Neuronal stem cell (in vitro differentiated cells): ENCODE results near the gene RGL1.

Experiments used
- DNase-seq: peaks from one replicate; pipeline ENCODE4 v3.0.0-alpha.2; 2013; ENCODE audit warnings: low spot score
- H2AFZ ChIP-seq: one replicate; pipeline ENCODE4 v1.6.1; 2013; ENCODE audit warnings: mild to moderate bottlenecking, low read length, inconsistent platforms
- H2AK5ac ChIP-seq: 2 replicates; pipeline ENCODE4 v1.6.1; 2013; ENCODE audit warnings: low read depth, mild to moderate bottlenecking, inconsistent platforms, low read length, moderate library complexity, mixed read lengths
- H2BK120ac ChIP-seq: 2 replicates; pipeline ENCODE4 v1.6.1; 2013; ENCODE audit warnings: low read depth, mild to moderate bottlenecking, inconsistent platforms, low read length, moderate library complexity, mixed read lengths
- H2BK12ac ChIP-seq: one replicate; pipeline ENCODE4 v1.6.1; 2013; ENCODE audit warnings: low read length, inconsistent platforms
- H2BK15ac ChIP-seq: 2 replicates; pipeline ENCODE4 v1.6.1; 2013; ENCODE audit warnings: mild to moderate bottlenecking, low read length, inconsistent platforms, mixed read lengths
- H2BK5ac ChIP-seq: one replicate; pipeline ENCODE4 v1.6.1; 2013; ENCODE audit warnings: inconsistent platforms, mild to moderate bottlenecking, low read length, moderate library complexity
- H3K14ac ChIP-seq: one replicate; pipeline ENCODE4 v1.6.1; 2013; ENCODE audit warnings: low read length, inconsistent platforms
- H3K18ac ChIP-seq: 2 replicates; pipeline ENCODE4 v1.6.1; 2013; ENCODE audit warnings: low read length, inconsistent platforms
- H3K23ac ChIP-seq: 2 replicates; pipeline ENCODE4 v1.6.1; 2013; ENCODE audit warnings: low read depth, mild to moderate bottlenecking, mixed read lengths, low read length, inconsistent platforms; ENCODE audit not compliant: poor library complexity
- H3K27ac ChIP-seq: replicated peaks from 3 replicates; pipeline ENCODE4 v1.5.1; 2013; ENCODE audit warnings: low read length, inconsistent platforms
- H3K27me3 ChIP-seq, 3 experiments: 2 replicates each; pipeline ENCODE4 v1.6.1; 2013; ENCODE audit warnings: low read length in 3 of 3, mild to moderate bottlenecking in 2 of 3, inconsistent platforms in 1 of 3, low read depth in 1 of 3, mixed read lengths in 1 of 3, moderate library complexity in 1 of 3; ENCODE audit not compliant: control insufficient read depth in 3 of 3, insufficient read depth in 3 of 3
- H3K36me3 ChIP-seq, 2 donors: replicated peaks in 1 of 2; 2 replicates each; pipeline ENCODE4 v1.6.1; 2013; ENCODE audit warnings: low read length in 2 of 2; ENCODE audit not compliant: control insufficient read depth in 2 of 2, insufficient read depth in 2 of 2
- H3K4ac ChIP-seq: 2 replicates; pipeline ENCODE4 v1.6.1; 2013; ENCODE audit warnings: inconsistent platforms, mild to moderate bottlenecking, low read length, moderate library complexity
- H3K4me1 ChIP-seq, 2 donors: 1 replicate in 1 of 2; 2 replicates in 1 of 2; pipeline ENCODE4 v1.6.1; 2013; ENCODE audit warnings: low read length in 2 of 2, low read depth in 1 of 2; ENCODE audit not compliant: control insufficient read depth in 2 of 2, insufficient read depth in 1 of 2
- H3K4me2 ChIP-seq: one replicate; pipeline ENCODE4 v1.6.1; 2013; ENCODE audit warnings: mild to moderate bottlenecking, low read length, inconsistent platforms; ENCODE audit not compliant: insufficient read depth, poor library complexity, severe bottlenecking
- H3K4me3 ChIP-seq, 2 donors: 2 replicates each; pipeline ENCODE4 v1.5.1; 2013; ENCODE audit warnings: low read length in 2 of 2, mild to moderate bottlenecking in 2 of 2, inconsistent platforms in 1 of 2, moderate library complexity in 1 of 2
- H3K79me1 ChIP-seq: one replicate; pipeline ENCODE4 v1.6.1; 2013; ENCODE audit warnings: low read depth, mild to moderate bottlenecking, inconsistent platforms, low read length, moderate library complexity
- H3K9ac ChIP-seq: one replicate; pipeline ENCODE4 v1.6.1; 2013; ENCODE audit warnings: mild to moderate bottlenecking, low read depth, low read length, inconsistent platforms; ENCODE audit not compliant: poor library complexity
- H3K9me3 ChIP-seq, 2 donors: replicated peaks in 1 of 2; 2 replicates each; pipeline versions ENCODE3 to v1.6.1; 2013; ENCODE audit warnings: low read length in 2 of 2, mild to moderate bottlenecking in 2 of 2, inconsistent platforms in 1 of 2, low read depth in 1 of 2, mixed read lengths in 1 of 2, moderate library complexity in 1 of 2; ENCODE audit not compliant: control insufficient read depth in 2 of 2, insufficient read depth in 1 of 2
- H4K8ac ChIP-seq: one replicate; pipeline ENCODE4 v1.6.1; 2013; ENCODE audit warnings: low read depth, mild to moderate bottlenecking, inconsistent platforms, low read length, moderate library complexity
- H4K91ac ChIP-seq: one replicate; pipeline ENCODE4 v1.6.1; 2013; ENCODE audit warnings: low read length, low read depth, mild to moderate bottlenecking, inconsistent platforms; ENCODE audit not compliant: poor library complexity
- WGBS, 2 donors: extraction: QIAGEN DNeasy Blood & Tissue Kit; methylation state at CpG; one replicate each; pipeline ENCODE4 v1.1.7; 2013; ENCODE audit warnings: missing lambda C conversion rate in 2 of 2, mixed read lengths in 1 of 2; ENCODE audit not compliant: insufficient read length in 2 of 2, insufficient replicate concordance in 1 of 2; ENCODE audit errors: extremely low coverage in 2 of 2; 5-methylcytosine and 5-hydroxymethylcytosine counted together

Gene RGL1

GRCh38 chr1:183922197-183922596 lies 117.3 kb downstream of the RGL1 start:
- no peak overlapping the region for H3K9ac ChIP-seq
- H3K36me3 ChIP-seq: peaks cover 37 to 73% of the 10 kb centered on the region in 2 donors
- H3K27me3 ChIP-seq: no peaks in the 10 kb centered on the region
- H3K4me3 ChIP-seq: no peak overlapping the region
- H2AK5ac ChIP-seq: no peak overlapping the region
- no peak overlapping the region for H2AFZ ChIP-seq
- no peak overlapping the region for H2BK15ac ChIP-seq
- no peaks in the 10 kb centered on the region for H3K9me3 ChIP-seq
- H3K79me1 ChIP-seq: no peaks in the 10 kb centered on the region
- no peak overlapping the region for H3K4me2 ChIP-seq
- H3K18ac ChIP-seq: peak overlapping the region; percentile 23
- H3K14ac ChIP-seq: peak overlapping the region; percentile 2
- no CpG with 5 or more reads among the region's 15 CpGs for WGBS, 2 donors
- no peak overlapping the region for H2BK120ac ChIP-seq
- H3K27ac ChIP-seq: no peak overlapping the region
- no peak overlapping the region for H2BK5ac ChIP-seq
- no peak overlapping the region for H2BK12ac ChIP-seq
- H4K8ac ChIP-seq: no peak overlapping the region
- H4K91ac ChIP-seq: no peak overlapping the region
- H3K4ac ChIP-seq: no peak overlapping the region
- H3K4me1 ChIP-seq: peaks cover 0 to 11% of the 10 kb centered on the region in 2 donors
- H3K23ac ChIP-seq: no peak overlapping the region
- DNase-seq: no peak

- no peak overlapping the region for H3K4ac ChIP-seq
- H2AK5ac ChIP-seq: no peak overlapping the region
- no peaks in the 10 kb centered on the region for H3K9me3 ChIP-seq
- H4K91ac ChIP-seq: no peak overlapping the region
- no peak overlapping the region for H2BK120ac ChIP-seq
- H3K27me3 ChIP-seq: no peaks in the 10 kb centered on the region
- H2BK12ac ChIP-seq: no peak overlapping the region
- no peak overlapping the region for H3K23ac ChIP-seq
- no peak for DNase-seq
- no peak overlapping the region for H3K27ac ChIP-seq
- H2AFZ ChIP-seq: no peak overlapping the region
- peaks cover 20 to 52% of the 10 kb centered on the region in 2 donors for H3K36me3 ChIP-seq
- H3K4me1 ChIP-seq: peaks cover 0 to 1% of the 10 kb centered on the region in 2 donors
- no peaks in the 10 kb centered on the region for H3K79me1 ChIP-seq
- H3K4me3 ChIP-seq: no peak overlapping the region
- H2BK5ac ChIP-seq: no peak overlapping the region
- no peak overlapping the region for H3K9ac ChIP-seq
- no peak overlapping the region for H2BK15ac ChIP-seq
- no CpG with 5 or more reads among the region's 8 CpGs for WGBS, 2 donors
- no peak overlapping the region for H3K18ac ChIP-seq
- H3K14ac ChIP-seq: no peak overlapping the region
- no peak overlapping the region for H4K8ac ChIP-seq
- H3K4me2 ChIP-seq: no peak overlapping the region
Measured at GRCh38 chr1:183925947-183926346, 121.0 kb downstream of the RGL1 start.

- H3K79me1 ChIP-seq: no peaks in the 10 kb centered on the region
- peaks cover 18 to 48% of the 10 kb centered on the region in 2 donors for H3K36me3 ChIP-seq
- no peak overlapping the region for H2BK15ac ChIP-seq
- no peak overlapping the region for H3K4me2 ChIP-seq
- H3K4me3 ChIP-seq: no peak overlapping the region
- H2BK5ac ChIP-seq: no peak overlapping the region
- H4K91ac ChIP-seq: no peak overlapping the region
- H3K14ac ChIP-seq: no peak overlapping the region
- no peak overlapping the region for H2BK12ac ChIP-seq
- H3K4ac ChIP-seq: no peak overlapping the region
- H2AFZ ChIP-seq: no peak overlapping the region
- H3K23ac ChIP-seq: no peak overlapping the region
- H3K9ac ChIP-seq: no peak overlapping the region
- no peak overlapping the region for H2BK120ac ChIP-seq
- no peak for DNase-seq
- no peak overlapping the region for H2AK5ac ChIP-seq
- peaks cover 0 to 4% of the 10 kb centered on the region in 2 donors for H3K4me1 ChIP-seq
- H3K27me3 ChIP-seq: no peaks in the 10 kb centered on the region
- H4K8ac ChIP-seq: no peak overlapping the region
- H3K9me3 ChIP-seq: no peaks in the 10 kb centered on the region
- H3K18ac ChIP-seq: no peak overlapping the region
- H3K27ac ChIP-seq: no peak overlapping the region
- WGBS, 2 donors: no CpG with 5 or more reads among the region's 5 CpGs
Measured at GRCh38 chr1:183926983-183927382, 122.1 kb downstream of the RGL1 start.

- Histone ChIP-seq H2AK5ac (no peak overlapping the region), H3K23ac (no peak overlapping the region), H2BK5ac (no peak overlapping the region), H3K9ac (no peak overlapping the region), H3K4ac (no peak overlapping the region), H3K4me2 (no peak overlapping the region), H2AFZ (no peak overlapping the region), H3K18ac (no peak overlapping the region), H2BK15ac (no peak overlapping the region), H3K4me1 (peaks cover 0 to 16% of the 10 kb centered on the region in 2 donors), H4K8ac (no peak overlapping the region), H3K9me3 (no peaks in the 10 kb centered on the region), H3K27me3 (no peaks in the 10 kb centered on the region), H3K14ac (no peak overlapping the region), H2BK120ac (no peak overlapping the region), H3K36me3 (peaks cover 6 to 14% of the 10 kb centered on the region in 2 donors), H3K27ac (no peak overlapping the region), H3K79me1 (no peaks in the 10 kb centered on the region), H4K91ac (no peak overlapping the region), H2BK12ac (no peak overlapping the region), H3K4me3 (no peak overlapping the region)
- no peak for DNase-seq
- WGBS, 2 donors: no CpG with 5 or more reads among the region's 2 CpGs
Measured at GRCh38 chr1:183931646-183932271, 126.8 kb downstream of the RGL1 start.
